GM12873 (cell line): ENCODE measurements around the gene PSME1.

Experiments used
- CTCF ChIP-seq: IDR thresholded peaks from 2 replicates; pipeline ENCODE4 v1.5.1; 2012; ENCODE audit warnings: low read depth, mild to moderate bottlenecking, moderate library complexity, low read length, control low read depth; ENCODE audit not compliant: insufficient read depth; ENCODE audit errors: missing control alignments

PSME1 gene

GRCh38 chr14:24129410-24129998 lies 6.5 kb upstream of the PSME1 start:
- TF ChIP-seq CTCF: no peak

GRCh38 chr14:24130380-24130716 lies 5.6 kb upstream of the PSME1 start, which contains the start of gene FITM1:
TSS of gene FITM1 (plus strand) at chr14:24130659. CDS start at chr14:24131564, 905 bp downstream.
- TF ChIP-seq CTCF: no peak

GRCh38 chr14:24130717-24131548 lies 5.1 kb upstream of the PSME1 start:
- no peak for TF ChIP-seq CTCF

GRCh38 chr14:24131549-24131966 lies 4.4 kb upstream of the PSME1 start:
- no peak for TF ChIP-seq CTCF

GRCh38 chr14:24132061-24132685 lies 3.8 kb upstream of the PSME1 start:
- no peak for TF ChIP-seq CTCF

GRCh38 chr14:24132976-24133375 lies 3.0 kb upstream of the PSME1 start:
- TF ChIP-seq CTCF: no peak

- TF ChIP-seq CTCF: no peak
These were observed 2.3 kb upstream of the PSME1 start for GRCh38 chr14:24133735-24134134.
